ENCODE data around the gene GSK3A. TPM values are rescaled to one million over a fixed set of nuclear protein-coding genes. Genes with fewer than 3 reads are reported as not detected.

The GSK3A gene
- total and polyA plus RNA-seq, 2 of the 4 experiments (the other 2 are of a cell fraction), result 8.1 to 43.3 TPM

DNA sequence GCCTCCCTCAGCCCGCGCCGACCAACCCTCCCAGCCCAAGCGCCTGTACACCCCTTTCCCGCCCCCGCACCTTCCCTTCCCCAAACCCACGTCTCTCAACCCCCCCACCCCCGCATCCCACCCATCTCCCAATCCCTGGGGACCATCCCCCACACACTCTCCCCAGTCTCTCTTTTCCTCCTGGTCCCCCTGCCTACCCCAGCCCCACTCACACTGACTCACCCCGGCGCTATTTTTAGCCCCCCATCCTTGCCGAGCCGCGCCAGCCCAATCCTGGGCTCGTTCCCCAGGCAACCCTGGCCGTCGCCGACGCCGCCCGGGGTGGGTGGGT lies 38.4 kb upstream of the GSK3A start:
- Histone ChIP-seq H3K9me3 (ENCODE audit: control insufficient read depth, insufficient read depth, low read length) (no peaks in the 10 kb centered on the region), H4K8ac (ENCODE audit: low read depth in 2 of 2, low read length in 2 of 2) (peak overlapping the region in 1 of 2 experiments; percentile 52; a peak in 2 of 4 replicates), H3K27me3 (ENCODE audit: control insufficient read depth, insufficient read depth, low read length) (no peaks in the 10 kb centered on the region), H3K14ac (replicated peaks; ENCODE audit: low read depth, low read length) (no peak overlapping the region; the same call in 1 of the 2 replicates), H3K9ac (ENCODE audit: low read depth, low read length) (peak overlapping the region; percentile 21; the same call in 1 of the 2 replicates), H4K20me1 (ENCODE audit: insufficient read depth, low read length) (peaks cover 44% of the 10 kb centered on the region), H3K27ac (ENCODE audit: insufficient read depth, low read length) (peak overlapping the region; percentile 93), H3K23ac (ENCODE audit: low read depth, low read length) (no peak overlapping the region), H2AFZ (replicated peaks; ENCODE audit: low read length, poor library complexity) (peak overlapping the region; percentile 90), H4K91ac (ENCODE audit: insufficient read depth, low read depth, low read length) (peak overlapping the region; percentile 59), H2BK5ac (ENCODE audit: low read depth, low read length, poor library complexity, severe bottlenecking) (peak overlapping the region; percentile 81), H2BK15ac (ENCODE audit: low read depth, low read length) (no peak overlapping the region), H2BK20ac (ENCODE audit: low read depth, low read length) (no peak overlapping the region), H3K56ac (ENCODE audit: extremely low read depth, insufficient read depth, low read length) (0 out of 2 replicates have a peak overlapping the region, but pooled peaks have one; percentile 23), H2BK120ac (ENCODE audit: low read depth, low read length) (no peak overlapping the region; the same call in 1 of the 2 replicates), H3K4me2 (ENCODE audit: low read depth, low read length) (peak overlapping the region; percentile 56), H3K4me3 (ENCODE audit: insufficient read depth, low read depth, low read length) (peak overlapping the region; percentile 65), H3K79me1 (ENCODE audit: low read depth in 1 of 2, low read length in 2 of 2) (peaks cover 39 to 76% of the 10 kb centered on the region in 2 experiments), H3K4me1 (ENCODE audit: control insufficient read depth, insufficient read depth, low read length) (peaks cover 53% of the 10 kb centered on the region), H2AK5ac (ENCODE audit: low read depth, low read length) (peak overlapping the region; percentile 43), H4K5ac (ENCODE audit: low read depth, low read length) (no peak overlapping the region; the same call in 1 of the 2 replicates), H3K9me1 (ENCODE audit: insufficient read depth, low read length) (peaks cover 17% of the 10 kb centered on the region), H2AK9ac (replicated peaks; ENCODE audit: low read depth, low read length, poor library complexity) (peak overlapping the region; percentile 99), H3K36me3 (ENCODE audit: control insufficient read depth, insufficient read depth, low read length) (peaks cover 5% of the 10 kb centered on the region; the same call in 1 of the 2 replicates), H3K18ac (ENCODE audit: low read depth, low read length) (no peak overlapping the region), H3K4ac (ENCODE audit: low read depth, low read length) (peak overlapping the region; percentile 64)
- POLR2A ChIA-PET (ENCODE audit: unreplicated experiment), result no interaction called here
- dilution Hi-C loops (cut with HindIII; ENCODE audit: low sequenced_read_pairs, unreplicated experiment), result no loop called here
- CTCF ChIA-PET, result interaction anchor here (3.6 kb wide), 1 partner anchor 36 kb away, joined by 29 read pairs; no protein-coding TSS in a partner anchor
- DNase-seq, result peak; percentile 17
- in situ Hi-C loops (cut with MboI; ENCODE audit: low sequenced_read_pairs), result no loop called here
- intact Hi-C loops (cut with micrococcal nuclease), result loop anchor here (2.0 kb wide), 1 partner anchor 26 kb away; the partner anchor contains the start of gene ERF
- no TSS peak for BruUV-seq (replicated peaks)
- no peak for ATAC-seq (ENCODE audit: low read depth)
- no CpG with 5 or more reads among the region's 20 CpGs for WGBS, 2 experiments (ENCODE audit: extremely low coverage in 2 of 2, insufficient read length in 1 of 2)
- TF ChIP-seq RFX5 (IDR thresholded peaks at IDR 0.05; ENCODE audit: low read depth, low read length), result no peak
- TF ChIP-seq MAFK (IDR thresholded peaks at IDR 0.05; ENCODE audit: low read depth, low read length), result no peak
- TF ChIP-seq CEBPB (IDR thresholded peaks at IDR 0.05; ENCODE audit: low read depth, low read length), result no peak
- TF ChIP-seq MAZ (IDR thresholded peaks at IDR 0.05; ENCODE audit: borderline replicate concordance, low read depth, low read length), result 0 out of 2 replicates have a peak, but pooled peaks have one; percentile 42
- no peak for TF ChIP-seq CHD1 (IDR thresholded peaks at IDR 0.05; ENCODE audit: low read depth, low read length)
- TF ChIP-seq USF2 (IDR thresholded peaks at IDR 0.05; ENCODE audit: low read depth, low read length), result no peak
- no peak for TF ChIP-seq NFE2L2 (IDR thresholded peaks at IDR 0.05; ENCODE audit: low read depth, low read length)
- no peak for TF ChIP-seq ELK1 (IDR thresholded peaks at IDR 0.05; ENCODE audit: borderline replicate concordance, low read depth, low read length)
- no peak for TF ChIP-seq CTCF (conservative IDR thresholded peaks at IDR 0.05; ENCODE audit: low read depth, low read length)
- no peak for TF ChIP-seq FOS (IDR thresholded peaks at IDR 0.05; ENCODE audit: low read depth, low read length)
- TF ChIP-seq RCOR1 (IDR thresholded peaks at IDR 0.05; ENCODE audit: insufficient replicate concordance, low read length), result no peak
- no peak for TF ChIP-seq RAD21 (IDR thresholded peaks at IDR 0.05; ENCODE audit: low read length)
- 0 out of 2 replicates have a peak, but pooled peaks have one; percentile 24 for TF ChIP-seq POLR2A (IDR thresholded peaks at IDR 0.05; ENCODE audit: low read depth, low read length)
- no peak for TF ChIP-seq MXI1 (IDR thresholded peaks at IDR 0.05; ENCODE audit: borderline replicate concordance, low read depth, low read length)

All from IMR-90 (cell line).